H9 (cell line): Measurements from ENCODE around the gene ASXL1. TPM values are rescaled to one million over a fixed set of nuclear protein-coding genes. Genes with fewer than 3 reads are reported as not detected.

Experiments used
- DNase-seq: peaks from one replicate; pipeline ENCODE4 v3.0.0-alpha.2; 2017
- H2AFZ ChIP-seq: one replicate; pipeline ENCODE4 v1.6.1; 2013; ENCODE audit warnings: mild to moderate bottlenecking, low read length, control low read depth, moderate library complexity
- H2AK5ac ChIP-seq: 2 replicates; pipeline ENCODE4 v1.6.1; 2013; ENCODE audit warnings: low read length, control low read depth, mixed read lengths; ENCODE audit not compliant: insufficient read length
- H2BK120ac ChIP-seq: one replicate; pipeline ENCODE4 v1.6.1; 2013; ENCODE audit warnings: low read depth, mild to moderate bottlenecking, low read length, control low read depth, inconsistent platforms; ENCODE audit not compliant: poor library complexity, severe bottlenecking
- H2BK12ac ChIP-seq: 2 replicates; pipeline ENCODE4 v1.6.1; 2013; ENCODE audit warnings: low read length, control low read depth, mixed read lengths, low read depth; ENCODE audit not compliant: insufficient read length
- H2BK15ac ChIP-seq: 2 replicates; pipeline ENCODE4 v1.6.1; 2013; ENCODE audit warnings: low read depth, low read length, control low read depth
- H2BK20ac ChIP-seq: one replicate; pipeline ENCODE4 v1.6.1; 2013; ENCODE audit warnings: low read depth, mild to moderate bottlenecking, low read length, control low read depth, inconsistent platforms; ENCODE audit not compliant: poor library complexity, severe bottlenecking
- H2BK5ac ChIP-seq: 2 replicates; pipeline ENCODE4 v1.6.1; 2013; ENCODE audit warnings: low read length, control low read depth, mixed read lengths; ENCODE audit not compliant: insufficient read length
- H3K14ac ChIP-seq: 2 replicates; pipeline ENCODE4 v1.6.1; 2013; ENCODE audit warnings: low read length, control low read depth; ENCODE audit not compliant: insufficient read depth
- H3K18ac ChIP-seq: 2 replicates; pipeline ENCODE4 v1.6.1; 2013; ENCODE audit warnings: low read depth, mild to moderate bottlenecking, mixed read lengths, low read length, control low read depth; ENCODE audit not compliant: insufficient read length
- H3K23ac ChIP-seq: 2 replicates; pipeline ENCODE4 v1.6.1; 2013; ENCODE audit warnings: low read length, control low read depth, mixed read lengths, low read depth; ENCODE audit not compliant: insufficient read length
- H3K23me2 ChIP-seq: 2 replicates; pipeline ENCODE4 v1.6.1; 2013; ENCODE audit warnings: low read depth, mild to moderate bottlenecking, mixed read lengths, low read length, control low read depth; ENCODE audit not compliant: insufficient read length, poor library complexity, severe bottlenecking
- H3K27ac ChIP-seq: 2 replicates; pipeline ENCODE4 v1.5.1; 2013; ENCODE audit warnings: low read length, control low read depth, mixed read lengths, low read depth; ENCODE audit not compliant: insufficient read length
- H3K27me3 ChIP-seq: 2 replicates; pipeline ENCODE4 v1.6.1; 2013; ENCODE audit warnings: low read length, control low read depth, inconsistent platforms; ENCODE audit not compliant: insufficient read depth
- H3K4ac ChIP-seq: 2 replicates; pipeline ENCODE4 v1.6.1; 2013; ENCODE audit warnings: low read depth, mild to moderate bottlenecking, control low read depth, inconsistent platforms, low read length, moderate library complexity
- H3K4me1 ChIP-seq: 2 replicates; pipeline ENCODE4 v1.6.1; 2013; ENCODE audit warnings: low read length, control low read depth, inconsistent platforms; ENCODE audit not compliant: insufficient read depth
- H3K4me2 ChIP-seq: 2 replicates; pipeline ENCODE4 v1.6.1; 2013; ENCODE audit warnings: low read length, control low read depth, mixed read lengths; ENCODE audit not compliant: insufficient read length, insufficient read depth
- H3K56ac ChIP-seq: 2 replicates; pipeline ENCODE4 v1.6.1; 2013; ENCODE audit warnings: low read depth, mild to moderate bottlenecking, mixed read lengths, low read length, control low read depth; ENCODE audit not compliant: insufficient read length
- H3K79me1 ChIP-seq: 2 replicates; pipeline ENCODE4 v1.6.1; 2013; ENCODE audit warnings: low read depth, mild to moderate bottlenecking, moderate library complexity, low read length, control low read depth, inconsistent platforms; ENCODE audit not compliant: insufficient read depth, poor library complexity, severe bottlenecking
- H3K79me2 ChIP-seq: 2 replicates; pipeline ENCODE4 v1.6.1; 2013; ENCODE audit warnings: low read length, control low read depth, inconsistent platforms; ENCODE audit not compliant: insufficient read depth
- H3K9ac ChIP-seq: 2 replicates; pipeline ENCODE4 v1.6.1; 2013; ENCODE audit warnings: low read length, control low read depth, mixed read lengths; ENCODE audit not compliant: insufficient read length; ENCODE audit errors: extremely low read depth
- H3K9me3 ChIP-seq: one replicate; pipeline ENCODE4 v1.6.1; 2013; ENCODE audit warnings: low read depth, low read length, inconsistent platforms; ENCODE audit not compliant: control insufficient read depth
- H3T11ph ChIP-seq: one replicate; pipeline ENCODE4 v1.6.1; 2013; ENCODE audit warnings: mild to moderate bottlenecking, low read length, control low read depth, inconsistent platforms
- H4K20me1 ChIP-seq: one replicate; pipeline ENCODE4 v1.6.1; 2013; ENCODE audit not compliant: control insufficient read depth, insufficient read length, insufficient read depth
- H4K5ac ChIP-seq: 2 replicates; pipeline ENCODE4 v1.6.1; 2013; ENCODE audit warnings: low read depth, mild to moderate bottlenecking, mixed read lengths, low read length, control low read depth; ENCODE audit not compliant: insufficient read length
- H4K8ac ChIP-seq: replicated peaks from 2 replicates; pipeline ENCODE4 v1.6.1; 2013; ENCODE audit warnings: low read length, control low read depth, mixed read lengths, low read depth; ENCODE audit not compliant: insufficient read length
- H4K91ac ChIP-seq: 2 replicates; pipeline ENCODE4 v1.6.1; 2013; ENCODE audit warnings: low read depth, mild to moderate bottlenecking, moderate library complexity, mixed read lengths, low read length, control low read depth; ENCODE audit not compliant: insufficient read length
- H3K27ac Mint-ChIP-seq, 3 experiments: 2 replicates in 2 of 3; 3 replicates in 1 of 3; pipeline ENCODE4 v1.8.0; 2020 to 2021; ENCODE audit warnings: mixed read lengths in 3 of 3, mild to moderate bottlenecking in 1 of 3, moderate library complexity in 1 of 3
- H3K27me3 Mint-ChIP-seq: 2 replicates; pipeline ENCODE4 v1.8.0; 2021; ENCODE audit warnings: low read depth, mild to moderate bottlenecking, moderate library complexity, mixed read lengths
- H3K36me3 Mint-ChIP-seq, 3 experiments: 2 replicates in 2 of 3; 3 replicates in 1 of 3; pipeline ENCODE4 v1.8.0; 2020 to 2021; ENCODE audit warnings: low read depth in 3 of 3, mixed read lengths in 3 of 3; ENCODE audit not compliant: insufficient read depth in 1 of 3
- H3K4me1 Mint-ChIP-seq, 2 experiments: 2 replicates each; pipeline ENCODE4 v1.8.0; 2020; ENCODE audit warnings: mixed read lengths in 2 of 2
- H3K4me3 Mint-ChIP-seq, 2 experiments: 2 replicates in 1 of 2; 3 replicates in 1 of 2; pipeline ENCODE4 v1.8.0; 2020 to 2021; ENCODE audit warnings: mild to moderate bottlenecking in 2 of 2, mixed read lengths in 2 of 2, moderate library complexity in 1 of 2
- H3K9me3 Mint-ChIP-seq, 2 experiments: 2 replicates in 1 of 2; 3 replicates in 1 of 2; pipeline ENCODE4 v1.8.0; 2020; ENCODE audit warnings: mild to moderate bottlenecking in 2 of 2, mixed read lengths in 2 of 2, moderate library complexity in 1 of 2
- CTCF ChIP-seq: fragments of 200-600 bp; sonication (generic); conservative IDR thresholded peaks from 3 replicates; pipeline ENCODE4 v1.8.0; 2021; ENCODE audit warnings: antibody characterized with exemption, mild to moderate bottlenecking
- WGBS: extraction: QIAGEN DNeasy Blood & Tissue Kit; methylation state at CpG from one replicate; pipeline ENCODE4 v1.1.7; 2013; ENCODE audit warnings: missing lambda C conversion rate, low lambda C conversion rate, mixed read lengths; ENCODE audit not compliant: insufficient read length; ENCODE audit errors: extremely low coverage; 5-methylcytosine and 5-hydroxymethylcytosine counted together
- total RNA-seq: library from RNA; stranded (reverse); gene quantifications from 2 replicates; pipeline ENCODE4 v1.2.1, GENCODE V29; 2021

The ASXL1 gene
- total RNA-seq, 1 experiment from 2014 or later = 39.5 TPM

- Histone ChIP-seq H2BK120ac (no peak overlapping the region), H2BK15ac (no peak overlapping the region), H3K4me2 (no peak overlapping the region), H3K23ac (no peak overlapping the region), H2BK12ac (no peak overlapping the region), H2AFZ (no peak overlapping the region), H3K9ac (no peak overlapping the region), H3K56ac (no peak overlapping the region), H2BK20ac (no peak overlapping the region), H3K79me1 (no peaks in the 10 kb centered on the region), H3T11ph (no peak overlapping the region), H3K4ac (no peak overlapping the region), H3K18ac (no peak overlapping the region), H2BK5ac (no peak overlapping the region), H2AK5ac (no peak overlapping the region), H3K9me3 (no peaks in the 10 kb centered on the region), H4K8ac (no peak overlapping the region), H3K4me1 (no peaks in the 10 kb centered on the region), H3K14ac (no peak overlapping the region), H3K23me2 (peaks cover 4% of the 10 kb centered on the region), H3K27ac (no peak overlapping the region), H3K27me3 (no peaks in the 10 kb centered on the region), H3K79me2 (no peaks in the 10 kb centered on the region), H4K20me1 (no peaks in the 10 kb centered on the region), H4K91ac (no peak overlapping the region), H4K5ac (no peak overlapping the region)
- Mint-ChIP-seq H3K27ac (no peak overlapping the region), H3K27me3 (no peaks in the 10 kb centered on the region), H3K36me3 (peaks cover 19 to 55% (median 47%) of the 10 kb centered on the region in 3 experiments), H3K4me3 (no peak overlapping the region), H3K4me1 (peaks cover 11 to 13% of the 10 kb centered on the region in 2 experiments), H3K9me3 (no peaks in the 10 kb centered on the region)
- WGBS = no CpG with 5 or more reads among the region's 28 CpGs
- DNase-seq = no peak
- no peak for TF ChIP-seq CTCF
Measured at GRCh38 chr20:32453467-32454163, 95.5 kb downstream of the ASXL1 start.
